Breast epithelium (tissue), 3 donors: Measurements from ENCODE around the gene SYNDIG1.

Experiments used
- POLR2A ChIP-seq: fragments of 450-650 bp; IDR thresholded peaks from one replicate; pipeline ENCODE4 v1.6.1; 2016; ENCODE audit warnings: antibody characterized with exemption, mild to moderate bottlenecking, moderate library complexity
- TF ChIP-seq, protein P1 (sequence below), 3 donors: fragments of 450-650 bp; IDR thresholded peaks; one replicate each; pipeline ENCODE4 v1.5.1; 2016 to 2017; ENCODE audit warnings: antibody characterized with exemption in 3 of 3, mild to moderate bottlenecking in 3 of 3, moderate library complexity in 3 of 3

- TF ChIP-seq POLR2A = no peak
- TF ChIP-seq, protein P1, sequence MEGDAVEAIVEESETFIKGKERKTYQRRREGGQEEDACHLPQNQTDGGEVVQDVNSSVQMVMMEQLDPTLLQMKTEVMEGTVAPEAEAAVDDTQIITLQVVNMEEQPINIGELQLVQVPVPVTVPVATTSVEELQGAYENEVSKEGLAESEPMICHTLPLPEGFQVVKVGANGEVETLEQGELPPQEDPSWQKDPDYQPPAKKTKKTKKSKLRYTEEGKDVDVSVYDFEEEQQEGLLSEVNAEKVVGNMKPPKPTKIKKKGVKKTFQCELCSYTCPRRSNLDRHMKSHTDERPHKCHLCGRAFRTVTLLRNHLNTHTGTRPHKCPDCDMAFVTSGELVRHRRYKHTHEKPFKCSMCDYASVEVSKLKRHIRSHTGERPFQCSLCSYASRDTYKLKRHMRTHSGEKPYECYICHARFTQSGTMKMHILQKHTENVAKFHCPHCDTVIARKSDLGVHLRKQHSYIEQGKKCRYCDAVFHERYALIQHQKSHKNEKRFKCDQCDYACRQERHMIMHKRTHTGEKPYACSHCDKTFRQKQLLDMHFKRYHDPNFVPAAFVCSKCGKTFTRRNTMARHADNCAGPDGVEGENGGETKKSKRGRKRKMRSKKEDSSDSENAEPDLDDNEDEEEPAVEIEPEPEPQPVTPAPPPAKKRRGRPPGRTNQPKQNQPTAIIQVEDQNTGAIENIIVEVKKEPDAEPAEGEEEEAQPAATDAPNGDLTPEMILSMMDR (IDR thresholded peaks at IDR 0.05) = no peak
Observed at GRCh38 chr20:24530131-24530680, 60.8 kb downstream of the SYNDIG1 start.
